GM04504 (cell line): ENCODE measurements around the gene MOCOS.

Experiments
- DNase-seq: peaks from one replicate; pipeline ENCODE4 v3.0.0-alpha.2; 2012; ENCODE audit warnings: low read depth

The MOCOS gene

GRCh38 chr18:36271153-36271552 is 83.9 kb downstream of the MOCOS start:
- DNase-seq = no peak

- no peak for DNase-seq
Measured at GRCh38 chr18:36273347-36273746, 86.0 kb downstream of the MOCOS start.

- DNase-seq = no peak
Measured at GRCh38 chr18:36274083-36274715, 86.9 kb downstream of the MOCOS start.

- DNase-seq = no peak
Measured at GRCh38 chr18:36275561-36275960, 88.3 kb downstream of the MOCOS start.

- no peak for DNase-seq
Measured at GRCh38 chr18:36279001-36279400, 91.7 kb downstream of the MOCOS start.

GRCh38 chr18:36281936-36282335 is 94.6 kb downstream of the MOCOS start:
- no peak for DNase-seq

- no peak for DNase-seq
Measured at GRCh38 chr18:36283448-36283847, 96.2 kb downstream of the MOCOS start.

- DNase-seq = no peak
Measured at GRCh38 chr18:36284268-36284667, 97.0 kb downstream of the MOCOS start.

GRCh38 chr18:36284671-36285295 is 97.5 kb downstream of the MOCOS start:
- peak; percentile 32 for DNase-seq

- no peak for DNase-seq
Measured at GRCh38 chr18:36287653-36288052, 100.4 kb downstream of the MOCOS start.

GRCh38 chr18:36288689-36289088 is 101.4 kb downstream of the MOCOS start:
- no peak for DNase-seq

GRCh38 chr18:36294031-36294430 is 106.7 kb downstream of the MOCOS start:
- DNase-seq = peak; percentile 33

- DNase-seq = no peak
Measured at GRCh38 chr18:36295214-36295613, 107.9 kb downstream of the MOCOS start.

GRCh38 chr18:36295880-36296301 is 108.6 kb downstream of the MOCOS start:
- no peak for DNase-seq

- DNase-seq = peak; percentile 41
Measured at GRCh38 chr18:36296650-36297416, 109.5 kb downstream of the MOCOS start.

- peak; percentile 40 for DNase-seq
Measured at GRCh38 chr18:36297417-36298125, 110.3 kb downstream of the MOCOS start, which contains the start of gene FHOD3. Gene FHOD3 (plus strand): TSS chr18:36297713. CDS start chr18:36297836, 123 bp downstream.

- DNase-seq = no peak
Measured at GRCh38 chr18:36298126-36298741, 110.9 kb downstream of the MOCOS start.

GRCh38 chr18:36299015-36299414 is 111.7 kb downstream of the MOCOS start:
- no peak for DNase-seq

- no peak for DNase-seq
Measured at GRCh38 chr18:36300211-36300610, 112.9 kb downstream of the MOCOS start.

GRCh38 chr18:36301884-36302283 is 114.6 kb downstream of the MOCOS start:
- no peak for DNase-seq

- peak; percentile 10 for DNase-seq
Measured at GRCh38 chr18:36302676-36303075, 115.4 kb downstream of the MOCOS start.
